ENCODE data around the gene SEC14L2.

Gene SEC14L2

DNA sequence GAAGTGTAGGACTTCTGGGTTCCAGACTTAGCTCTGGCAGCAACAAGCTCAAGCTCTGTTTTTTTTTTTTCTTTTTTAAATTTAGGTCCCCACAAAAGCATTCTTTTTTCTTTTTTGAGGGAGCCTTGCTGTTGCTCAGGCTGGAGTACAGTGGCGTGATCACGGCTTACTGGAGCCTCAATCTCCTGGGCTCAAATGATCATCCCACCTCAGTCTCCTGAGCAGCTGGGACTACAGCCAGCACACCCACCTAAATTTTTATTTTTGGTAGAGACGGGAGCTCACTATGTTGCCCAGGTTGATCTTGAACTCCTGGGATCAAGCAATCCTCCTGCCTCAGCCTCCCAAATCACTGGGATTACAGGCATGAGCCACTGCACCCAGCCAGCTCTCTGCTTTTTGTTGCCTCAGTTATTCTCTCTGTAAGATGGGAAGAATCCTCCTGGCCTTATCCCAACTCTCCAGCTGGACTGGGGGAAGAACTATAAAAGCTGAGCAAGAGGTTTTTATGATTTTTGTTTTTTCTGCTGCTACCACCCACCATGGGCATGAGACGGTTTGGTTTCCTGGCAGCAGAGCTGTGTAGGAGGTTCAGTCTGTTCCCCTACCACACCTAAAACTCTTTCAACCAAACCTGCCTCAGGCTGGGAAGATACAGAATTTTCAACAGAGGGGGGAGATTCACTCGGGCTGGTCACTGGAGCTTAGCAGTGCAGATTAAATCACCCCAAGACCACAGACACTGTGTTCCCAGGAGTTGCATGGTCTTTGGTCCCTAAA, 17.1 kb downstream of the SEC14L2 start:
- Histone ChIP-seq H3K9me3 (ENCODE audit: low read length) (no peaks in the 10 kb centered on the region), H3K9ac (ENCODE audit: low read length) (no peak overlapping the region), H3F3A (ENCODE audit: insufficient read depth, low read length) (no peaks in the 10 kb centered on the region), H3K79me2 (ENCODE audit: insufficient read depth, low read length) (no peaks in the 10 kb centered on the region), H3K36me3 (ENCODE audit: insufficient read depth, low read length) (peaks cover 17% of the 10 kb centered on the region; the same call in 1 of the 2 replicates), H3K27ac (ENCODE audit: low read depth, low read length, poor library complexity, severe bottlenecking) (no peak overlapping the region), H3K4me1 (ENCODE audit: insufficient read depth, low read length, severe bottlenecking) (no peaks in the 10 kb centered on the region), H2AFZ (ENCODE audit: low read length) (no peak overlapping the region), H3K27me3 (ENCODE audit: insufficient read depth, low read length) (no peaks in the 10 kb centered on the region), H3K4me2 (ENCODE audit: low read length) (no peak overlapping the region), H4K20me1 (ENCODE audit: insufficient read depth, low read length) (no peaks in the 10 kb centered on the region), H3K4me3 (ENCODE audit: low read depth, low read length, poor library complexity, severe bottlenecking) (no peak overlapping the region), H3K9me2 (ENCODE audit: low read depth, low read length) (no peaks in the 10 kb centered on the region)
- TF ChIP-seq, protein P1, sequence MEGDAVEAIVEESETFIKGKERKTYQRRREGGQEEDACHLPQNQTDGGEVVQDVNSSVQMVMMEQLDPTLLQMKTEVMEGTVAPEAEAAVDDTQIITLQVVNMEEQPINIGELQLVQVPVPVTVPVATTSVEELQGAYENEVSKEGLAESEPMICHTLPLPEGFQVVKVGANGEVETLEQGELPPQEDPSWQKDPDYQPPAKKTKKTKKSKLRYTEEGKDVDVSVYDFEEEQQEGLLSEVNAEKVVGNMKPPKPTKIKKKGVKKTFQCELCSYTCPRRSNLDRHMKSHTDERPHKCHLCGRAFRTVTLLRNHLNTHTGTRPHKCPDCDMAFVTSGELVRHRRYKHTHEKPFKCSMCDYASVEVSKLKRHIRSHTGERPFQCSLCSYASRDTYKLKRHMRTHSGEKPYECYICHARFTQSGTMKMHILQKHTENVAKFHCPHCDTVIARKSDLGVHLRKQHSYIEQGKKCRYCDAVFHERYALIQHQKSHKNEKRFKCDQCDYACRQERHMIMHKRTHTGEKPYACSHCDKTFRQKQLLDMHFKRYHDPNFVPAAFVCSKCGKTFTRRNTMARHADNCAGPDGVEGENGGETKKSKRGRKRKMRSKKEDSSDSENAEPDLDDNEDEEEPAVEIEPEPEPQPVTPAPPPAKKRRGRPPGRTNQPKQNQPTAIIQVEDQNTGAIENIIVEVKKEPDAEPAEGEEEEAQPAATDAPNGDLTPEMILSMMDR (IDR thresholded peaks at IDR 0.05; ENCODE audit: low read length), result no peak
- no peak for TF ChIP-seq EZH2 (IDR thresholded peaks at IDR 0.05; ENCODE audit: borderline replicate concordance, low read length)

DNA sequence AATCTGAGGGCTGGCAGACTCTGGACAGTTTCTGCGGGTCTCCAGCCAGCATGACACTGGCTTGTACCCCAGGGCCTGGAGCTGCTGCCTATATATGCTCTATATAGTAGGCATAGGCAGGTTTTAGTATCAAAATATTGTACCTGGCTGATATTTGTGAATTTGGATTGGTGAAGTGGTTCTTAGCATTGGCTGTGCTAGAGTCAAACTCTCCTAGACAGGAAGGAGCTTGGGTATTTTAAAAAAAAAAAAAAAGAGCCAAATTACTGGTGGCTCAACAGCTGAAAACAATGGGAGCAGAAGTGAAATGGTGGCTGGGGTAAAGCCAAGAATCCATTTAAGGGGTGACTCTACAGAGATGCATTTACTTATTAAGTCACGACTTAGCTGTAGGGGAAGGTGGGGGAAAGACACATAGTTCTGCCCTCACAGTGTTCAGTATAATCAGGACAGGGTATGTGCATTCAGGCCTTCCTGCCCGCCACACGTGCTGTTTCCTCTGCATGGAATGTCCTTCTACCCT, 17.8 kb downstream of the SEC14L2 start:
- H3K36me3 ChIP-seq (ENCODE audit: insufficient read depth, low read length), result peaks cover 18% of the 10 kb centered on the region; the same call in 1 of the 2 replicates
- no peaks in the 10 kb centered on the region for H3K79me2 ChIP-seq (ENCODE audit: insufficient read depth, low read length)
- H2AFZ ChIP-seq (ENCODE audit: low read length), result no peak overlapping the region
- no peaks in the 10 kb centered on the region for H3K9me2 ChIP-seq (ENCODE audit: low read depth, low read length)
- H3K9ac ChIP-seq (ENCODE audit: low read length), result no peak overlapping the region
- no peak overlapping the region for H3K4me2 ChIP-seq (ENCODE audit: low read length)
- no peaks in the 10 kb centered on the region for H4K20me1 ChIP-seq (ENCODE audit: insufficient read depth, low read length)
- H3F3A ChIP-seq (ENCODE audit: insufficient read depth, low read length), result no peaks in the 10 kb centered on the region
- H3K4me3 ChIP-seq (ENCODE audit: low read depth, low read length, poor library complexity, severe bottlenecking), result no peak overlapping the region
- no peaks in the 10 kb centered on the region for H3K27me3 ChIP-seq (ENCODE audit: insufficient read depth, low read length)
- no peak overlapping the region for H3K27ac ChIP-seq (ENCODE audit: low read depth, low read length, poor library complexity, severe bottlenecking)
- H3K9me3 ChIP-seq (ENCODE audit: low read length), result no peaks in the 10 kb centered on the region
- H3K4me1 ChIP-seq (ENCODE audit: insufficient read depth, low read length, severe bottlenecking), result no peaks in the 10 kb centered on the region
- no peak for TF ChIP-seq EZH2 (IDR thresholded peaks at IDR 0.05; ENCODE audit: borderline replicate concordance, low read length)
- TF ChIP-seq, protein P1 (IDR thresholded peaks at IDR 0.05; ENCODE audit: low read length), result no peak

DNA sequence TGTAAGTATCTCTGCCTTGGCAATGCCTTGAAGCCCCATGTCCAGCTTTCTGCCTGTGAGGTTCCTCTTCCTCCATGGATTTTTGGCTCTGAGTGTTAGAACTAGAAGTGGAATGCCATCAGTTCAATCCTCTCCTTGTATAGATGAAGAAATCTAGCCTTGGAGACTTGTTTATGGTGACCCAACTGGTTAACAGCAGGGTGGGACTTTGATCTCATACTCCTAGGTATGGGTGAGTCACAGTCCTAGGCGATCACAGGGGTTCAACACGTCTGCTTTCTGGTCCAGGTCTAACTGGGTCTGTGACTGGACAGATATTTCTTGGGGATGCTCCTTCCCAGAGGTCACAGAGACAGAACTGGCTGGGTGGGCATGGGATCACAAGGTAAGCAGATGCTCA, 19.6 kb downstream of the SEC14L2 start:
- peaks cover 25% of the 10 kb centered on the region; the same call in 1 of the 2 replicates for H3K36me3 ChIP-seq (ENCODE audit: insufficient read depth, low read length)
- TF ChIP-seq, protein P1 (IDR thresholded peaks at IDR 0.05; ENCODE audit: low read length), result no peak
- no peak for TF ChIP-seq EZH2 (IDR thresholded peaks at IDR 0.05; ENCODE audit: borderline replicate concordance, low read length)

More for the DNA sequence above, 19.6 kb downstream of the SEC14L2 start:
- Histone ChIP-seq H2AFZ (ENCODE audit: low read length) (no peak overlapping the region), H3F3A (ENCODE audit: insufficient read depth, low read length) (no peaks in the 10 kb centered on the region), H3K27ac (ENCODE audit: low read depth, low read length, poor library complexity, severe bottlenecking) (no peak overlapping the region), H3K9me3 (ENCODE audit: low read length) (no peaks in the 10 kb centered on the region), H3K27me3 (ENCODE audit: insufficient read depth, low read length) (no peaks in the 10 kb centered on the region), H3K4me2 (ENCODE audit: low read length) (no peak overlapping the region), H3K79me2 (ENCODE audit: insufficient read depth, low read length) (no peaks in the 10 kb centered on the region), H3K9ac (ENCODE audit: low read length) (no peak overlapping the region), H3K9me2 (ENCODE audit: low read depth, low read length) (no peaks in the 10 kb centered on the region), H3K4me3 (ENCODE audit: low read depth, low read length, poor library complexity, severe bottlenecking) (no peak overlapping the region), H3K4me1 (ENCODE audit: insufficient read depth, low read length, severe bottlenecking) (peaks cover 2% of the 10 kb centered on the region), H4K20me1 (ENCODE audit: insufficient read depth, low read length) (no peaks in the 10 kb centered on the region)
